Measurements from ENCODE around the gene TNFAIP1. TPM values are rescaled to one million over a fixed set of nuclear protein-coding genes. Genes with fewer than 3 reads are reported as not detected.
A peak's percentile ranks its signal among the peaks of the same experiment; 100 is the strongest.
"Not testable (repeated sequence)": the region's sequence is repeated elsewhere in the genome, so short reads cannot be mapped to it uniquely, and the experiment has no call there.

Gene TNFAIP1
- total RNA-seq, 4 donors from 2014 or later = 18.8 to 36.5 (median 25.5) TPM

GRCh38 chr17:28338056-28338768, 2.7 kb downstream of the TNFAIP1 start:
- H3K4me3 ChIP-seq = peak overlapping the region in 3 of 4 donors; percentile 6 to 14 (median 12)
- H3K9me3 ChIP-seq = no peaks in the 10 kb centered on the region
- no peak for DNase-seq
- H3K27ac ChIP-seq = peak overlapping the region; percentile 23 to 91 (median 88)
- no peak for TF ChIP-seq CTCF (IDR thresholded peaks at IDR 0.05 in 4 of 5, conservative IDR thresholded peaks at IDR 0.05 in 1 of 5)
- TF ChIP-seq POLR2A (IDR thresholded peaks at IDR 0.05) = no peak
- no peak for ATAC-seq
- intact Hi-C loops (cut with DNase I; ENCODE audit: low total_unique reads) = loop anchor here (10.0 kb wide), 1 partner anchor 443 kb away; the partner anchor contains the start of gene LYRM9
- no peaks in the 10 kb centered on the region for H3K27me3 ChIP-seq
- in situ Hi-C loops (cut with MboI; ENCODE audit: low sequenced_read_pairs in 4 of 4) = loop anchor here in 3 of 4 donors (10.0 to 25.0 kb wide), 3 partner anchors 293 to 624 kb away; partner anchors contain the start of genes PHF12 (in 3 of the 3) and NLK (in 1 of the 3)
- H3K4me1 ChIP-seq = peaks cover 39 to 40% of the 10 kb centered on the region in 2 donors
- H3K36me3 ChIP-seq = peaks cover 0 to 32% of the 10 kb centered on the region in 2 donors

GRCh38 chr17:28338769-28339212, 3.2 kb downstream of the TNFAIP1 start:
- not testable (repeated sequence) for H3K27me3 ChIP-seq, H3K4me3 ChIP-seq, H3K9me3 ChIP-seq, ATAC-seq, DNase-seq
- intact Hi-C loops (cut with DNase I; ENCODE audit: low total_unique reads) (loop anchor here (10.0 kb wide), 1 partner anchor 444 kb away; the partner anchor contains the start of gene LYRM9), in situ Hi-C loops (cut with MboI; ENCODE audit: low sequenced_read_pairs in 4 of 4) (loop anchor here in 3 of 4 donors (10.0 to 25.0 kb wide), 3 partner anchors 294 to 624 kb away; partner anchors contain the start of genes PHF12 (in 3 of the 3) and NLK (in 1 of the 3))
- Histone ChIP-seq H3K36me3 (peaks cover 0 to 37% of the 10 kb centered on the region in 2 donors), H3K4me1 (peaks cover 34 to 43% of the 10 kb centered on the region in 2 donors), H3K27ac (peak overlapping the region; percentile 23 to 91 (median 88))

GRCh38 chr17:28339431-28339830, 3.9 kb downstream of the TNFAIP1 start:
- TF ChIP-seq CTCF (IDR thresholded peaks at IDR 0.05 in 4 of 5, conservative IDR thresholded peaks at IDR 0.05 in 1 of 5) = no peak
- Histone ChIP-seq H3K27me3 (no peaks in the 10 kb centered on the region), H3K36me3 (peaks cover 0 to 43% of the 10 kb centered on the region in 2 donors), H3K27ac (peak overlapping the region in 3 of 4 donors; percentile 86 to 91 (median 90)), H3K4me3 (no peak overlapping the region), H3K9me3 (no peaks in the 10 kb centered on the region), H3K4me1 (peaks cover 28 to 36% of the 10 kb centered on the region in 2 donors)
- DNase-seq = no peak
- intact Hi-C loops (cut with DNase I; ENCODE audit: low total_unique reads) (loop anchor here (10.0 kb wide), 1 partner anchor 445 kb away; the partner anchor contains the start of gene LYRM9), in situ Hi-C loops (cut with MboI; ENCODE audit: low sequenced_read_pairs in 4 of 4) (loop anchor here in 3 of 4 donors (10.0 to 25.0 kb wide), 3 partner anchors 295 to 623 kb away; partner anchors contain the start of genes PHF12 (in 3 of the 3) and NLK (in 1 of the 3))
- no peak for ATAC-seq

GRCh38 chr17:28340374-28340773, 4.8 kb downstream of the TNFAIP1 start:
- Histone ChIP-seq H3K4me3 (no peak overlapping the region), H3K36me3 (peaks cover 0 to 52% of the 10 kb centered on the region in 2 donors), H3K27me3 (no peaks in the 10 kb centered on the region), H3K4me1 (peaks cover 24 to 30% of the 10 kb centered on the region in 2 donors), H3K9me3 (no peaks in the 10 kb centered on the region), H3K27ac (no peak overlapping the region)
- no peak for ATAC-seq
- no peak for DNase-seq
- in situ Hi-C loops (cut with MboI; ENCODE audit: low sequenced_read_pairs in 4 of 4) = loop anchor here in 2 of 4 donors (25.0 kb wide), 1 partner anchor 622 kb away; the partner anchor contains the start of gene PHF12 (in 2 of the 2)
- TF ChIP-seq POLR2A (IDR thresholded peaks at IDR 0.05) = no peak
- TF ChIP-seq CTCF (IDR thresholded peaks at IDR 0.05 in 4 of 5, conservative IDR thresholded peaks at IDR 0.05 in 1 of 5) = no peak
- intact Hi-C loops (cut with DNase I; ENCODE audit: low total_unique reads) = no loop called here

GRCh38 chr17:28341516-28341915, 6.0 kb downstream of the TNFAIP1 start:
- Histone ChIP-seq H3K27ac (no peak overlapping the region), H3K27me3 (no peaks in the 10 kb centered on the region), H3K4me1 (peaks cover 18 to 24% of the 10 kb centered on the region in 2 donors), H3K4me3 (no peak overlapping the region), H3K36me3 (peaks cover 0 to 64% of the 10 kb centered on the region in 2 donors), H3K9me3 (no peaks in the 10 kb centered on the region)
- DNase-seq = no peak
- intact Hi-C loops (cut with DNase I; ENCODE audit: low total_unique reads) = no loop called here
- TF ChIP-seq CTCF (IDR thresholded peaks at IDR 0.05 in 4 of 5, conservative IDR thresholded peaks at IDR 0.05 in 1 of 5) (no peak), POLR2A (IDR thresholded peaks at IDR 0.05) (no peak)
- ATAC-seq = no peak
- in situ Hi-C loops (cut with MboI; ENCODE audit: low sequenced_read_pairs in 4 of 4) = loop anchor here in 2 of 4 donors (25.0 kb wide), 1 partner anchor 621 kb away; the partner anchor contains the start of gene PHF12 (in 2 of the 2)
